Type B pancreatic cell (in vitro differentiated cells): Measurements from ENCODE around the gene FRAS1. TPM values are rescaled to one million over a fixed set of nuclear protein-coding genes. Genes with fewer than 3 reads are reported as not detected.

ENCODE experiments used
- DNase-seq: peaks from one replicate; pipeline ENCODE4 v3.0.0; 2021; ENCODE audit warnings: mixed read lengths; ENCODE audit not compliant: unreplicated experiment; ENCODE audit errors: extremely low spot score
- H3K27ac Mint-ChIP-seq: 2 replicates; pipeline ENCODE4 v1.8.0; 2021; ENCODE audit warnings: mild to moderate bottlenecking, mixed read lengths
- H3K27me3 Mint-ChIP-seq: 2 replicates; pipeline ENCODE4 v1.8.0; 2021; ENCODE audit warnings: mixed read lengths
- H3K36me3 Mint-ChIP-seq: 2 replicates; pipeline ENCODE4 v1.8.0; 2021; ENCODE audit warnings: mixed read lengths
- H3K4me1 Mint-ChIP-seq: one replicate; pipeline ENCODE4 v1.8.0; 2021; ENCODE audit warnings: mixed read lengths; ENCODE audit not compliant: unreplicated experiment
- H3K4me3 Mint-ChIP-seq: 2 replicates; pipeline ENCODE4 v1.8.0; 2021; ENCODE audit warnings: mild to moderate bottlenecking, mixed read lengths
- H3K9me3 Mint-ChIP-seq: 2 replicates; pipeline ENCODE4 v1.8.0; 2021; ENCODE audit warnings: mixed read lengths
- CTCF ChIP-seq: fragments of 200-600 bp; sonication (generic); conservative IDR thresholded peaks from 2 replicates; pipeline ENCODE4 v1.5.0; 2021; ENCODE audit warnings: antibody characterized with exemption, mild to moderate bottlenecking
- total RNA-seq: library from RNA; stranded (reverse); gene quantifications from 2 replicates; pipeline ENCODE4 v1.2.1, GENCODE V29; 2021; ENCODE audit warnings: low replicate concordance

FRAS1 gene
- total RNA-seq, 1 donor from 2014 or later: 37.7 TPM

GRCh38 chr4:78226279-78226678 is 169.2 kb downstream of the FRAS1 start:
- Mint-ChIP-seq H3K27me3 (no peaks in the 10 kb centered on the region), H3K4me1 (peaks cover 17% of the 10 kb centered on the region), H3K9me3 (peaks cover 5% of the 10 kb centered on the region), H3K4me3 (no peak overlapping the region), H3K27ac (no peak overlapping the region), H3K36me3 (peaks cover 8% of the 10 kb centered on the region)
- TF ChIP-seq CTCF: no peak
- no peak for DNase-seq

- Mint-ChIP-seq H3K9me3 (peaks cover 5% of the 10 kb centered on the region), H3K27ac (no peak overlapping the region), H3K27me3 (no peaks in the 10 kb centered on the region), H3K4me1 (peaks cover 11% of the 10 kb centered on the region), H3K4me3 (no peak overlapping the region), H3K36me3 (peaks cover 8% of the 10 kb centered on the region)
- no peak for DNase-seq
- no peak for TF ChIP-seq CTCF
Measured at GRCh38 chr4:78227411-78228057, 170.4 kb downstream of the FRAS1 start.

- no peak for TF ChIP-seq CTCF
- Mint-ChIP-seq H3K27ac (no peak overlapping the region), H3K36me3 (no peaks in the 10 kb centered on the region), H3K27me3 (no peaks in the 10 kb centered on the region), H3K9me3 (no peaks in the 10 kb centered on the region), H3K4me1 (no peaks in the 10 kb centered on the region), H3K4me3 (no peak overlapping the region)
- no peak for DNase-seq
Measured at GRCh38 chr4:78235800-78236199, 178.7 kb downstream of the FRAS1 start.

DNA sequence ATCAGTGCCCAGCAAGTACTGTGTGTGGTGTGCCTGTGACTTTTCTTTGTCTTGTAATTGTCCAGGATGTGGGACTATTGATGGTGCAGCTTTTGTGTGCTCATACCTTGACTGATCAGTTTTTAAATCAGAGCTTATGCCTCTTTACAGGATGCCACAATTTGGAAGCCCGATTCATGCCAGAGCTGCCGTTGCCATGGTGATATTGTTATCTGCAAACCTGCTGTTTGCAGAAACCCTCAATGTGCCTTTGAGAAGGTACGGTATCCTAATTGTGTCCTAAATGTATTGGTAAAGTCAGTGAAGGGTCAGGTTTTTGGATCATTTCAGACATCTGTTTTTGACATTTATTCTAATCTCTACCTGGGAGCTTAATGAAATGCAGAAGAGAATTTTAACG is 180.2 kb downstream of the FRAS1 start:
- DNase-seq: no peak
- no peaks in the 10 kb centered on the region for H3K4me1 Mint-ChIP-seq
- no peak for TF ChIP-seq CTCF
- H3K4me3 Mint-ChIP-seq: no peak overlapping the region
- no peak overlapping the region for H3K27ac Mint-ChIP-seq
- H3K36me3 Mint-ChIP-seq: no peaks in the 10 kb centered on the region
- H3K9me3 Mint-ChIP-seq: no peaks in the 10 kb centered on the region
- H3K27me3 Mint-ChIP-seq: no peaks in the 10 kb centered on the region

- H3K4me1 Mint-ChIP-seq: peaks cover 11% of the 10 kb centered on the region
- H3K27ac Mint-ChIP-seq: no peak overlapping the region
- TF ChIP-seq CTCF: no peak
- H3K36me3 Mint-ChIP-seq: no peaks in the 10 kb centered on the region
- no peak for DNase-seq
- H3K9me3 Mint-ChIP-seq: no peaks in the 10 kb centered on the region
- H3K27me3 Mint-ChIP-seq: no peaks in the 10 kb centered on the region
- no peak overlapping the region for H3K4me3 Mint-ChIP-seq
Measured at GRCh38 chr4:78242071-78242470, 184.9 kb downstream of the FRAS1 start.
